ENCODE results near the gene PSTPIP1.

DNA sequence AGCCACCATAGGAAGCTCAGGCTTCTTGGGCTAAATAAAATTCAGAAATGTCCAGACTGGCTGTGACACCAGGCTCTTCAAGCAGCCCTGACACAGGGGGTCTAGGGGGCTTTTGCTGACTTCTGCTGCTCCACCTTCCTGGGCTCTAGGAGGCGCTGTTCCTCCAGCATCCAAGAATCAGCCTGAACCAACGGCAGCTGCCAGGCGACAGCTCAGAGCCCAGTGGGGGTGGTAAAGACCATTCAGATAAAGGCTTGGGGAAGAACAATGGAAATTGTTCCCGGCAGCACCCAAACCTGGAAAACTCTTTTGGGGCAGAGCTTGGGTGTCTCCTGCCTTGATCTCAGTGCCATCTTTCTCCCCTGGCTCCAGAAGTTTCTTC is 21.6 kb upstream of the PSTPIP1 start:
- TF ChIP-seq POLR2A (IDR thresholded peaks at IDR 0.05; ENCODE audit: low read length) (no peak), GATA1 (IDR thresholded peaks at IDR 0.05; ENCODE audit: low read depth, low read length) (no peak)

Data from erythroblast (primary cell).